Activated naive CD4-positive, alpha-beta T cell treated with anti-CD3 and anti-CD28 coated beads for 36 hours (primary cell): ENCODE data around the gene ZNF354C. TPM values are rescaled to one million over a fixed set of nuclear protein-coding genes. Genes with fewer than 3 reads are reported as not detected.
"Not testable (repeated sequence)": the region's sequence is repeated elsewhere in the genome, so short reads cannot be mapped to it uniquely, and the experiment has no call there.

Experiments
- CTCF ChIA-PET: fragments of 350-600 bp; sonication (Branson Sonifier 250); formaldehyde crosslinking; loops from one replicate; lab custom pipeline; 2021; ENCODE audit warnings: antibody characterized with exemption; lab: Charles Lee
- DNase-seq: peaks from one replicate; pipeline ENCODE4 v3.0.0-alpha.2; 2020
- H3K27ac Mint-ChIP-seq: one replicate; pipeline ENCODE4 v1.8.0; 2021; ENCODE audit warnings: mild to moderate bottlenecking, mixed read lengths
- H3K27me3 Mint-ChIP-seq: one replicate; pipeline ENCODE4 v1.8.0; 2021; ENCODE audit warnings: low read depth, mixed read lengths
- H3K36me3 Mint-ChIP-seq: one replicate; pipeline ENCODE4 v1.8.0; 2021; ENCODE audit warnings: low read depth, mixed read lengths
- H3K4me1 Mint-ChIP-seq: one replicate; pipeline ENCODE4 v1.8.0; 2021; ENCODE audit warnings: low read depth, mixed read lengths
- H3K4me3 Mint-ChIP-seq: one replicate; pipeline ENCODE4 v1.8.0; 2021; ENCODE audit warnings: mild to moderate bottlenecking, moderate library complexity, mixed read lengths
- H3K9me3 Mint-ChIP-seq: one replicate; pipeline ENCODE4 v1.8.0; 2021; ENCODE audit warnings: mixed read lengths
- intact Hi-C: fragments of 100-400 bp; cut with micrococcal nuclease; formaldehyde crosslinking; loops from one replicate; pipeline ENCODE4 v1.15.1; 2023
- total RNA-seq, 2 experiments: library from RNA; stranded (reverse); gene quantifications; one replicate each; pipeline ENCODE4 v1.2.3, GENCODE V29; 2021

Gene ZNF354C
- total RNA-seq, 2 experiments from 2014 or later = 5.8 to 6.1 TPM

GRCh38 chr5:179079165-179079987 lies 19.2 kb downstream of the ZNF354C start:
- no peak overlapping the region for H3K4me3 Mint-ChIP-seq
- CTCF ChIA-PET = no interaction called here
- no peaks in the 10 kb centered on the region for H3K27me3 Mint-ChIP-seq
- H3K27ac Mint-ChIP-seq = no peak overlapping the region
- intact Hi-C loops = no loop called here
- no peaks in the 10 kb centered on the region for H3K4me1 Mint-ChIP-seq
- peaks cover 76% of the 10 kb centered on the region for H3K36me3 Mint-ChIP-seq
- no peak for DNase-seq
- peaks cover 70% of the 10 kb centered on the region for H3K9me3 Mint-ChIP-seq

GRCh38 chr5:179080724-179081123 lies 20.6 kb downstream of the ZNF354C start:
- no peak overlapping the region for H3K27ac Mint-ChIP-seq
- CTCF ChIA-PET = no interaction called here
- no peak overlapping the region for H3K4me3 Mint-ChIP-seq
- intact Hi-C loops = no loop called here
- peaks cover 64% of the 10 kb centered on the region for H3K36me3 Mint-ChIP-seq
- no peaks in the 10 kb centered on the region for H3K4me1 Mint-ChIP-seq
- no peak for DNase-seq
- peaks cover 73% of the 10 kb centered on the region for H3K9me3 Mint-ChIP-seq
- no peaks in the 10 kb centered on the region for H3K27me3 Mint-ChIP-seq

GRCh38 chr5:179089502-179089901 lies 29.3 kb downstream of the ZNF354C start:
- intact Hi-C loops = no loop called here
- H3K27ac Mint-ChIP-seq = no peak overlapping the region
- no peak overlapping the region for H3K4me3 Mint-ChIP-seq
- peaks cover 7% of the 10 kb centered on the region for H3K36me3 Mint-ChIP-seq
- H3K4me1 Mint-ChIP-seq = no peaks in the 10 kb centered on the region
- no peak for DNase-seq
- CTCF ChIA-PET = no interaction called here
- peaks cover 65% of the 10 kb centered on the region for H3K9me3 Mint-ChIP-seq
- H3K27me3 Mint-ChIP-seq = no peaks in the 10 kb centered on the region

GRCh38 chr5:179101282-179101681 lies 41.1 kb downstream of the ZNF354C start:
- Mint-ChIP-seq H3K9me3 (peaks cover 29% of the 10 kb centered on the region), H3K36me3 (peaks cover 14% of the 10 kb centered on the region)
- H3K4me1 Mint-ChIP-seq, H3K27me3 Mint-ChIP-seq, H3K27ac Mint-ChIP-seq, H3K4me3 Mint-ChIP-seq, intact Hi-C loops, CTCF ChIA-PET, DNase-seq: not testable (repeated sequence)

- intact Hi-C loops = no loop called here
Measured at GRCh38 chr5:179110528-179110927, 50.4 kb downstream of the ZNF354C start.

GRCh38 chr5:179111267-179112207 lies 51.4 kb downstream of the ZNF354C start:
- H3K36me3 Mint-ChIP-seq = no peaks in the 10 kb centered on the region

More at GRCh38 chr5:179110528-179110927, 50.4 kb downstream of the ZNF354C start:
- H3K4me1 Mint-ChIP-seq = no peaks in the 10 kb centered on the region
- H3K36me3 Mint-ChIP-seq = no peaks in the 10 kb centered on the region
- H3K27ac Mint-ChIP-seq = no peak overlapping the region
- H3K9me3 Mint-ChIP-seq = peaks cover 26% of the 10 kb centered on the region
- DNase-seq = no peak
- CTCF ChIA-PET = no interaction called here
- no peaks in the 10 kb centered on the region for H3K27me3 Mint-ChIP-seq
- H3K4me3 Mint-ChIP-seq = no peak overlapping the region

GRCh38 chr5:179112469-179113142 lies 52.4 kb downstream of the ZNF354C start:
- DNase-seq = no peak
- intact Hi-C loops = no loop called here
- no peaks in the 10 kb centered on the region for H3K36me3 Mint-ChIP-seq
- H3K27ac Mint-ChIP-seq = no peak overlapping the region
- peaks cover 27% of the 10 kb centered on the region for H3K9me3 Mint-ChIP-seq
- CTCF ChIA-PET = no interaction called here
- H3K27me3 Mint-ChIP-seq = no peaks in the 10 kb centered on the region
- H3K4me1 Mint-ChIP-seq = no peaks in the 10 kb centered on the region
- no peak overlapping the region for H3K4me3 Mint-ChIP-seq

More at GRCh38 chr5:179111267-179112207, 51.4 kb downstream of the ZNF354C start:
- no peak for DNase-seq
- H3K27me3 Mint-ChIP-seq = no peaks in the 10 kb centered on the region
- CTCF ChIA-PET = no interaction called here
- no peaks in the 10 kb centered on the region for H3K4me1 Mint-ChIP-seq
- intact Hi-C loops = no loop called here
- H3K4me3 Mint-ChIP-seq = no peak overlapping the region
- peaks cover 30% of the 10 kb centered on the region for H3K9me3 Mint-ChIP-seq
- no peak overlapping the region for H3K27ac Mint-ChIP-seq

GRCh38 chr5:179113143-179113530 lies 53.0 kb downstream of the ZNF354C start:
- no peak overlapping the region for H3K4me3 Mint-ChIP-seq
- H3K27me3 Mint-ChIP-seq = no peaks in the 10 kb centered on the region
- intact Hi-C loops = no loop called here
- no peaks in the 10 kb centered on the region for H3K4me1 Mint-ChIP-seq
- no peak overlapping the region for H3K27ac Mint-ChIP-seq
- H3K9me3 Mint-ChIP-seq = peaks cover 25% of the 10 kb centered on the region
- no peak for DNase-seq
- H3K36me3 Mint-ChIP-seq = no peaks in the 10 kb centered on the region
- CTCF ChIA-PET = no interaction called here

- DNase-seq = no peak
- H3K9me3 Mint-ChIP-seq = peaks cover 25% of the 10 kb centered on the region
- CTCF ChIA-PET = no interaction called here
- no peak overlapping the region for H3K27ac Mint-ChIP-seq
- no peaks in the 10 kb centered on the region for H3K36me3 Mint-ChIP-seq
- intact Hi-C loops = no loop called here
- H3K27me3 Mint-ChIP-seq = no peaks in the 10 kb centered on the region
- no peaks in the 10 kb centered on the region for H3K4me1 Mint-ChIP-seq
- H3K4me3 Mint-ChIP-seq = no peak overlapping the region
Measured at GRCh38 chr5:179113945-179114641, 53.9 kb downstream of the ZNF354C start.

GRCh38 chr5:179114756-179115155 lies 54.6 kb downstream of the ZNF354C start:
- Mint-ChIP-seq H3K9me3 (peaks cover 23% of the 10 kb centered on the region), H3K36me3 (no peaks in the 10 kb centered on the region), H3K27ac (no peak overlapping the region), H3K4me1 (no peaks in the 10 kb centered on the region), H3K4me3 (no peak overlapping the region), H3K27me3 (no peaks in the 10 kb centered on the region)
- intact Hi-C loops = no loop called here
- no peak for DNase-seq
- CTCF ChIA-PET = no interaction called here

- intact Hi-C loops = no loop called here
- CTCF ChIA-PET = no interaction called here
Measured at GRCh38 chr5:179115307-179115706, 55.1 kb downstream of the ZNF354C start.

More at GRCh38 chr5:179115307-179115706, 55.1 kb downstream of the ZNF354C start:
- Mint-ChIP-seq H3K4me1 (no peaks in the 10 kb centered on the region), H3K4me3 (no peak overlapping the region), H3K27ac (no peak overlapping the region), H3K9me3 (peaks cover 23% of the 10 kb centered on the region), H3K27me3 (no peaks in the 10 kb centered on the region), H3K36me3 (no peaks in the 10 kb centered on the region)
- no peak for DNase-seq
